SW480 (cell line): ENCODE data around the gene CCDC136.

Source experiments
- DNase-seq: peaks from one replicate; pipeline ENCODE4 v3.0.0-alpha.2; 2016; ENCODE audit warnings: low spot score

The CCDC136 gene

GRCh38 chr7:128791121-128791971, at the start of gene CCDC136:
Gene CCDC136, plus strand, starts transcription at chr7:128791968. Its CDS starts 444 bp downstream, at chr7:128792412.
- peak; percentile 44 for DNase-seq

- DNase-seq = no peak
Observed at GRCh38 chr7:128742206-128742605, 49.6 kb upstream of the CCDC136 start.

DNA sequence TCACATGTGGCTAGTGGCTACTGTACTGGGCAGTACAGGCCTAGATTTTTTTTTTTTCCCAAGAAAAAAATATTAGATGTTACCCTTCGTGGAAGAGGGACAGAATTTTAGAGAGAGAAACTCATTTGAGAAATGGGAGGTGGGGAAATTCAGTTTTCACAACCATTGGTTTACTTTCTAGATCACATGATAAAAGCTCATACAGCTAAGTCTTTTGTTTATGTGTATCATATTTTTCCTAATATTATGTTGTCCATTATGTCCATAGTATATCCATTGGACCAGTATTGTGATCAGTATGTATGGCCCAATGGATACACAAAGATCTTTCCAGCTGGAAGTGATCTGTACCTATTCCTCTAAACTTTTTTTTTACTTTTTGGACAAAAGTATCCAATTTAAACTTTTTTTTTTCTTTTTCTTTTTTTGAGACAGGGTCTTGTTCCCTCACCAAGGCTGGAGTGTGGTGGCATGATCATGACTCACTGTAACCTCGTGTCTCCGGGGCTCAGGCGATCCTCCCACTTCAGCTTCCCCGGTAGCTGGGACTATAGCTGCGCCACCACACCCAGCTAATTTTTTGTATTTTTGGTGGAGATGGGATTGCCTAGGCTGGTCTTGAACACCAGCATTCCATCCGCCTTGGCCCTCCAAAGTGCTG, 48.5 kb upstream of the CCDC136 start:
- DNase-seq = no peak

DNA sequence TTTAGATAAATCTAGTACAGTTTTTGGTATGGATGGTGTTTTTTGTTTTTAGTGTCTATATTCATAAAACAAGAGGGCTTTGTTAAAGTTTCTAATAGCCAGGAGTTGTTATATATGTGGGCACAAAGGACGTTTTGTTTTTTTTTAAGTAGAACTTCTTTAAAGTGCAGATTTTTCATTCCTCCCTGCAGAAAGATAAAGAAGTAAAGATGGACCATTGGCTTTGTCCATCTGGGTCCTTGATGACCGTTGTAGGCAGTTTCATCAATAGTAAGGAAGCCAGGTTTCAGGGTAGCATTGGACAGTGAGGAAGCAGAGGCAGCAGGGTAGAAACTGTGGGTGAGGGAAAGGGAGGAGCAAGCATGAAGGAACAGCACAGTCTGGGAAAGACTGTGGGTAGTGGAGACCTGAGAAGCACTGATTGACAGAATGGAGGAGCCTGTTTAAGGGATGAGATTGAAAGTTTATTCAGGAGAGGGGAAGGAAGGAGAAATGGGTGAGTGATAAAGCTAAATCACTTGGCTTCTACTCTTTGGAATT, 47.3 kb upstream of the CCDC136 start:
- no peak for DNase-seq

DNA sequence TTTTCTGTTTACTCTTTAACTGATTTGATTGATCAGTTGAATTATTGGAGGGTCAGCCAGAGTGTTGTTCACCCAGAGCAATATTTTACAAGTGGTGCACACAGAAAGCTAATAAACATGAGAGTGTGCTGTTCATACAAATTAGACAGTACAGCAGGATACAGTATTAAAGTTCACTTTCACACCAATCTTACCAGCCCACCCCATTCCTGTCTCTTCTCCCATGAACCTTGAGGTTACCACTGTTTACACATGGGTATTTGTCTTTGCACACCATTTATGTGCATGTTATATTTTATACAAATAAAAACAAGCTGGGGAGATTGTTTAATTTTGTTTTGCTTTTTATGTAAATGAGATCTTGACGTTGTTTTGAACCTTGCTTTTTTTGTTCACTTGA, 46.1 kb upstream of the CCDC136 start:
- no peak for DNase-seq

DNA sequence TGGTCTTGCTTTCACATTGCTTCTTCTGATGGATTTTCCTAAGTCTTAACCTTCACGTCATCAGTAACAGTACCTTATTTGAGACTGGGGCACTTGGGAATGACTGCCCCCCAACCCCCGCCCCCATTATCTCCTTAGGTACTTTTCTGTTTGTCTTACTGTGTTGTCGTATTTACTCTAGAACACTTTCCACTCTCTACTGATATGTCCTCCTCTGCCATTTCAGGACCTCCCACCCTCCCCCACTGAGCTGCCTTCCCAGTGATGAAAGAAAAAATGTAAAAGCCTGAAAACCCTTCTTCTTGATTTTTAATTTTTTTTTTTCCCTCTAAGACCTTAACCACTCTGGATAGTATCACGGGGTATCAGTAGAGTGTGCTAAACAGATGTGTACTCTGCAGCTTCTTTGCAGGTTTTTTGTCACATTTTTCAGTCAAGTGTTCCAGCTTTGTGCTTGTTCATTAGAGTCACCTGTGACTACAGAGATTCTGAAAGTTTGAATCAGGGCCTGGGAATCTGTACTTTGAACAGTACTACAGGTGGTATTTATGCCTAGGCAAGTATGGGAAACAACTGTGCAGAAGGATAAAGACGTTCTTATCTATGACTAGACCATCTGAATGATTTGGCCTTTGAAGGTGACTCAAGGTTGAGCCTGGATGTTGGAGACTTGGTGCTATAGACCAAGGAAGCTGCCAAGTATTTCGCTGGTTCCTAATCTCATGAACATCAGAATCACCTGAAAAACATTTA, 44.3 kb upstream of the CCDC136 start:
- DNase-seq = no peak

DNA sequence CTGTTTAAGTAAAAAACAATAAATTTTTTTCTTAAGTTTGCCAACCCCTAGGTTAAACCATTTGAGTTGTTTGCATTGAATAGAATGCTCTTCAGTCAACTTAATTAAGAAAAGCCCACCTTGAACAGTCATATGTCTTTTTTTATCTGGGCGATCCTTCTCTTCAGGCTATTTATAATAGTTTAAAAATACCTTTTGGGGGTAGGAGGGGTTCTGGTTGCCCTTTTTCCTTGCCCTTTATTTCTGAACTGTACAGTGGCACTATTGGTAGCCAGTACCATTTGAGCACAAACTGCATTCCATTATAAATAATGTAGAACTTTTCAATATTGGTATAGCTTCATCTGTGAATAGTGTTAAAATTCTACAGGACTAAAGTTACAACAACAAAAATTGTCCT, 39.5 kb upstream of the CCDC136 start:
- no peak for DNase-seq

DNA sequence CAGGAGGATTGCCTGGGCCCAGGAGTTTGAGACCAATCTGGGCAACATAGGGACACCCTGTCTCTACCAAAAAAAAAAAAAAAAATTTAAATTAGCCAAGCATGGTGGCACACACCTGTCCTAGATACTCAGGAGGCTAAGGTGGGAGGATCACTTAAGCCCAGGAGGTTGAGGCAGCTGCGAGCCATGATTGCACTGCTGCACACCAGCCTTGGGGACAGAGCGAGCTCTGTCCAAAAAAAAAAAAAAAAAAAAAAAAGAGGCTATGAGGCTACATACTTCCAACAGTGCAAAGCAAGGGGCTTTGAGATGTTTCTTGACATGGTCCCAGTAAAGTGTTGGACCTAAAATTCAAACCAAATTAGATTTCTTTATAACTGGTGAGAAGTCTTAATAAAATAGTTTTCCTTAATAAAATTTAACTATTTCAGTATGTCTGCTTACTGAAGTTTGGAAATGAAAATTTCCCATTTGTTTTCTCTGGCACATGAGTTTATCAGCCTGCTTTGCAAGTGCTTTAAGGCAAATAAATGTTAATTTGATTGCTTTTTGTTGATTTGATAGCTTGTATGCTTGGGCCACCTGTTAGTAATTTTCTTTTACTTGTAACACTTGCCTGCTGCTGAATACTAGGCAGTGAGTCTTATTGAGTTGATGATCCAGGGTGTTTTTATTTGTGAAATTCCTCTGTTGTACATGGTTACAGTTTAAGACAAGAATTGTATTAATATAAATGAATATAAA, 36.5 kb upstream of the CCDC136 start:
- DNase-seq = no peak

- DNase-seq = no peak
Observed at GRCh38 chr7:128755819-128756476, 35.8 kb upstream of the CCDC136 start.

GRCh38 chr7:128757203-128757602, 34.6 kb upstream of the CCDC136 start:
- no peak for DNase-seq

DNA sequence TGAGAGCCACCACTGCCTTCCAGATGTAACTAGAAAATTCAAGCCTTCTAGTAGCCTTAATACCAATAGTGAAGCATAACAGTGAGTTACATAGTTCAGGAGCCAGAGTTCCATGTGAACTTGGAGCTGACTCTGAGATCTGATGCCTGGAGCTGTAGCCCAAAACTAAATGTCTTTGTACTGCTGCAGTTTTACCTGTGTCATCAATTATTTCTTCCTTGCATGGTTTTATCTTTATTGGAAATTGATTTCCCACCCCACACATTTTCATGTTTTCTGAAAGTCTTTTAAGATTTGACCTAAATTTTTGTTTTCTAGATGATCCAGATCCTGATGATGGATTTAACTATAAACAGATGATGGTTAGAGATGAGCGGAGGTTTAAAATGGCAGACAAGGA, 33.2 kb upstream of the CCDC136 start:
- DNase-seq = no peak

DNA sequence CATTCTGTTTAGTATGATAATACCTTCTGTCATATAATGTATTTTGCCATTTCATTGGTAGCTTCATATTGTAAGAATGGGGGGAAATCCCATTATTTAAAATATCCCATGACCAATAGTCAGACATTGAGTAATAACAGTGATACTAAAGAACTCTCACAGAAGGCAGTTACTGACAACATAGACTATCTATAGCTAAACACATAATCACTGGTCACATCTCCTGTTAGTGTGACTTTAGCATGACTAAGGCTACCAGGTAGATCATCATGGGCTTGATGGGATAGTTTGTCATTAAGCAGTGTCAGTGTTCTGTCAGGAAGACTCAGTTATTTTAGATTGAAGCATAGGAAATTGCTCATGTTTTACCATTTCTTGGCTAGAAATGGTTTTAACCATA, 32.5 kb upstream of the CCDC136 start:
- no peak for DNase-seq

DNA sequence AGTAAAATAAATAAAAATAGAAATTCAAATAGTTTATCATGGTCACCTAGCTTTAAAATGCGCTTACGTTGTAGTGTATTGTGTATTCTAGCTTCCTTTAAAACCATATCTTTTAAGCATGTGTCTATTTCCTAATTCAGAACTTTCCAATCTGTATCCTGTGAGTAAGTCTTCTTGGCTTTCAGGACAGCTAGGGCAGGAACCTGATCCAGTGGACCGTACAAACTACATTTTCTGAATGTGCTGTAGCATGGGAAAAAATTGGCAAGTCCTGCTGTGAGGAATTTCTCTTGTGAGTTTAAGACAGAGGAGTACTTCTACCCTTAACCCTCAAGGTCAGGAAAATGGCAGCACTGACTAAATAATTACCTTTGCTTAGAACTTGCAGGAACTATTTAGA, 28.2 kb upstream of the CCDC136 start:
- no peak for DNase-seq

GRCh38 chr7:128767475-128768110, 24.2 kb upstream of the CCDC136 start:
- DNase-seq = no peak

DNA sequence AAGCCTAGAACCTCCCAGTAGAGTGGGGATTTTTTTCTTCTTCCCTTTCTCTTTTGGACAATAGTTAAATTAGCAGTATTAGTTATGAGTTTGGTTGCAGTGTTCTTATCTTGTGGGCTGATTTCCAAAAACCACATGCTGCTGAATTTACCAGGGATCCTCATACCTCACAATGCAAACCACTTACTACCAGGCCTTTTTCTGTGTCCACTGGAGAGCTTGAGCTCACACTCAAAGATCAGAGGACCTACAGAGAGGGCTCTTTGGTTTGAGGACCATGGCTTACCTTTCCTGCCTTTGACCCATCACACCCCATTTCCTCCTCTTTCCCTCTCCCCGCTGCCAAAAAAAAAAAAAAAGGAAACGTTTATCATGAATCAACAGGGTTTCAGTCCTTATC, 21.5 kb upstream of the CCDC136 start:
- DNase-seq = no peak

GRCh38 chr7:128773604-128774003, 18.2 kb upstream of the CCDC136 start:
- no peak for DNase-seq

GRCh38 chr7:128774029-128774689, 17.6 kb upstream of the CCDC136 start:
- DNase-seq = no peak

DNA sequence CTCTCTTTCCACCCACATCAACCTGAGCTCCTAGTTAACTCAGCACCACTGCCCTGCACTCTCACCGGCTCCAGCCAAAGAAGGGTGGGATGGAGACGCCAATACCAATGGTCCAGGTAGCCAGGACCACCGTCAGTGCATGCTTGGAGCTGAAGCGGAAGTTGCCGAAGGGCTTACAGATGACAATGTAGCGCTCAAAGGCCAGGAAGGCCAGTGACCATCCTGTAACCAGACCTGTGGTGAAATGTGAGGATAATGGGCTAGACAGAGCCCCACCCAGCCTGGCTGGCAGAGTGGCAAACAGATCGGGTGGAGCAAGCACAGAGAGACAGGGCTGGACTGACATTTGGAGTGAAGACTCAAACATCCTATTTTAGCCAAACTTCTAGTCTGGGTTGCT, 16.8 kb upstream of the CCDC136 start:
- DNase-seq = no peak

GRCh38 chr7:128775744-128776474, 15.9 kb upstream of the CCDC136 start, which contains the start of gene OPN1SW:
Gene OPN1SW, minus strand, starts transcription at chr7:128775794. Its CDS starts 13 bp downstream, at chr7:128775781.
- DNase-seq = no peak
